AG04449 (cell line): ENCODE results near the gene RPP25.

Experiments
- CTCF ChIA-PET: fragments of 350-600 bp; formaldehyde crosslinking; extraction: SDS; loops from one replicate; lab custom pipeline; 2021; ENCODE audit warnings: antibody characterized with exemption; lab: Yijun Ruan, JAX
- POLR2A ChIA-PET: fragments of 400-600, 350-600 bp; formaldehyde crosslinking; extraction: SDS; loops from one replicate; lab custom pipeline; 2020; ENCODE audit warnings: antibody characterized with exemption, inconsistent platforms; lab: Yijun Ruan, JAX
- DNase-seq: peaks from one replicate; pipeline ENCODE4 v3.0.0-alpha.2; 2010; ENCODE audit warnings: low read depth, low spot score
- H3K4me3 ChIP-seq: 2 replicates; pipeline ENCODE4 v1.5.1; 2011; ENCODE audit warnings: low read depth, mild to moderate bottlenecking, control low read depth, low read length
- CTCF ChIP-seq: IDR thresholded peaks from one replicate; pipeline ENCODE4 v1.5.1; 2011; ENCODE audit warnings: mild to moderate bottlenecking, moderate library complexity, low read length, control low read depth, inconsistent platforms; ENCODE audit not compliant: insufficient read depth; ENCODE audit errors: missing control alignments

RPP25 gene

GRCh38 chr15:74962219-74962618 lies 5.6 kb upstream of the RPP25 start:
- TF ChIP-seq CTCF: no peak
- no peak overlapping the region for H3K4me3 ChIP-seq
- no peak for DNase-seq
- CTCF ChIA-PET: interaction anchor here (11.8 to 24.4 kb wide), 2 partner anchors 12 to 184 kb away, joined by 79 to 644 read pairs; partner anchors contain the start of gene CSK
- POLR2A ChIA-PET: no interaction called here

- no peak for DNase-seq
- CTCF ChIA-PET: interaction anchor here (0.9 to 24.4 kb wide), 3 partner anchors 11 to 184 kb away, joined by 3 to 644 read pairs (median 79); partner anchors contain the start of gene CSK
- POLR2A ChIA-PET: no interaction called here
- H3K4me3 ChIP-seq: no peak overlapping the region
- TF ChIP-seq CTCF: no peak
Measured at GRCh38 chr15:74961616-74962015, 5.0 kb upstream of the RPP25 start.

- POLR2A ChIA-PET: no interaction called here
- H3K4me3 ChIP-seq: no peak overlapping the region
- no peak for DNase-seq
- TF ChIP-seq CTCF: no peak
- CTCF ChIA-PET: interaction anchor here (0.9 to 24.4 kb wide), 3 partner anchors 11 to 183 kb away, joined by 3 to 644 read pairs (median 79); partner anchors contain the start of gene CSK
Measured at GRCh38 chr15:74960995-74961588, 4.5 kb upstream of the RPP25 start.

GRCh38 chr15:74960286-74960685 lies 3.7 kb upstream of the RPP25 start:
- no peak for DNase-seq
- TF ChIP-seq CTCF: no peak
- H3K4me3 ChIP-seq: no peak overlapping the region
- ChIA-PET CTCF (interaction anchor here (1.4 to 24.4 kb wide), 3 partner anchors 10 to 243 kb away, joined by 3 to 644 read pairs (median 79); partner anchors contain the start of gene CSK), POLR2A (no interaction called here)

- CTCF ChIA-PET: interaction anchor here (1.4 to 24.4 kb wide), 3 partner anchors 9 to 244 kb away, joined by 3 to 644 read pairs (median 79); partner anchors contain the start of gene CSK
- no peak for TF ChIP-seq CTCF
- POLR2A ChIA-PET: no interaction called here
- no peak for DNase-seq
- H3K4me3 ChIP-seq: no peak overlapping the region
Measured at GRCh38 chr15:74959586-74959939, 3.0 kb upstream of the RPP25 start.

- no peak for TF ChIP-seq CTCF
- ChIA-PET POLR2A (no interaction called here), CTCF (interaction anchor here (1.0 to 24.4 kb wide), 4 partner anchors 9 to 244 kb away, joined by 3 to 644 read pairs (median 41); partner anchors contain the start of gene CSK)
- DNase-seq: no peak
- H3K4me3 ChIP-seq: peak overlapping the region; percentile 42
Measured at GRCh38 chr15:74958908-74959585, 2.5 kb upstream of the RPP25 start.
